NCI-H748 treated with DMSO at 0.1 percent for 48 hours (cell line): ENCODE measurements around the gene TPX2.
"Not testable (repeated sequence)": the region's sequence is repeated elsewhere in the genome, so short reads cannot be mapped to it uniquely, and the experiment has no call there.

Source experiments
- DNase-seq: peaks from one replicate; lab custom pipeline; 2025; lab: John Stamatoyannopoulos, UW

TPX2 gene

GRCh38 chr20:31720486-31721407, 18.3 kb upstream of the TPX2 start:
- DNase-seq = no peak

- DNase-seq = peak; percentile 46
These were observed 17.5 kb upstream of the TPX2 start for GRCh38 chr20:31721408-31722256.

- peak; percentile 71 for DNase-seq
These were observed 16.6 kb upstream of the TPX2 start, which contains the start of gene BCL2L1 for GRCh38 chr20:31722257-31723068. TSS of gene BCL2L1 (minus strand) at chr20:31722868. CDS start at chr20:31722218, 650 bp downstream.

GRCh38 chr20:31723069-31723318, 16.1 kb upstream of the TPX2 start:
- DNase-seq = no peak

- DNase-seq = peak; percentile 90
These were observed 15.6 kb upstream of the TPX2 start for GRCh38 chr20:31723319-31724078.

GRCh38 chr20:31731321-31731717, 7.8 kb upstream of the TPX2 start:
- no peak for DNase-seq

- DNase-seq = no peak
These were observed 474 bp downstream of the TPX2 start for GRCh38 chr20:31739550-31739977.

- DNase-seq = no peak
These were observed 1.1 kb downstream of the TPX2 start for GRCh38 chr20:31740208-31740607.

GRCh38 chr20:31740656-31741323, 1.7 kb downstream of the TPX2 start:
- no peak for DNase-seq

GRCh38 chr20:31746068-31746878, 7.2 kb downstream of the TPX2 start:
- no peak for DNase-seq

GRCh38 chr20:31747028-31747427, 7.9 kb downstream of the TPX2 start:
- not testable (repeated sequence) for DNase-seq

- DNase-seq = no peak
These were observed 8.6 kb downstream of the TPX2 start for GRCh38 chr20:31747640-31748039.

GRCh38 chr20:31749223-31749622, 10.1 kb downstream of the TPX2 start:
- DNase-seq = no peak

- no peak for DNase-seq
These were observed 12.0 kb downstream of the TPX2 start for GRCh38 chr20:31751126-31751525.

- DNase-seq = no peak
These were observed 18.2 kb downstream of the TPX2 start for GRCh38 chr20:31757254-31757653.

- DNase-seq = no peak
These were observed 19.4 kb downstream of the TPX2 start for GRCh38 chr20:31758521-31758920.

- DNase-seq = no peak
These were observed 19.9 kb downstream of the TPX2 start for GRCh38 chr20:31758991-31759390.

- no peak for DNase-seq
These were observed 20.9 kb downstream of the TPX2 start for GRCh38 chr20:31759836-31760518.

- no peak for DNase-seq
These were observed 21.6 kb downstream of the TPX2 start for GRCh38 chr20:31760519-31761240.
